Measurements from ENCODE around the gene SLC3A2.
"Not testable (repeated sequence)": the region's sequence is repeated elsewhere in the genome, so short reads cannot be mapped to it uniquely, and the experiment has no call there.

SLC3A2 gene

GRCh38 chr11:62852523-62853188, 28.0 kb upstream of the SLC3A2 start:
- no peak for DNase-seq (ENCODE audit: low spot score)

- no peak for DNase-seq (ENCODE audit: low spot score)
Observed at GRCh38 chr11:62853279-62853965, 27.3 kb upstream of the SLC3A2 start.

GRCh38 chr11:62854013-62854824, 26.5 kb upstream of the SLC3A2 start:
- no peak for DNase-seq (ENCODE audit: low spot score)

DNA sequence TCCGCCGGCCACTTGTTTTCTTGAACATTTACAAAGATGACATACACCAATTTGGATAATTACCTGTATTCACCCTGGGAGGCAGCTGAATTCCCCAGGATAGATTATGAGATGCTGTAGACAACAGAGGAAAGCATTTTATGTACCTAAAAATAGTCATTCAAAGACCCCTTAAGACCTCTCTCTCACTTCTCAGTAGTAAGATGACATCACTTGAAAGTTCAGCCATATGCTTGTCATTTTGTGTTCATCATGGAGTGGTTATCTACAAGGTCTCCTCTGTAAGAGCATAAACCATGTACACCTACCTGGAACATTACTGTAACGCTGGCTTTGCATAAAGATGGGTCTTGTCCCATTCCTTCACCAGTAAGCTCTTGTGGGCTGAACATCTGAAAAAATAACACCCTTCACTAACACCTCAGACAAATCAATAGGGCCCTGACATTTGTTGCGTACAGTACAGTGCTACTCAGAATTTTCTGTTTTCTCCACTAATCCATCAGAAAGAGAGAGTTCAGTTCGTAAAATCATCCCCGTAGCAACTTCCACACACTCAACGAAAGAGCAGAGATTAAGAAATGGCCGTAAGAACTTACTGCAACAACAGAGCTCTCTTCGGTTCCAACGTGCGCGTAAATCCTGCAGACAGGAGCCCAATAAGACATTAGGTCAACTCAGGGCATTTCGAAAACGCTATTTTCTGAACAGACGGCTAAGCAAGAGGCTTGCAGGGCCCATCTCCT, 25.7 kb upstream of the SLC3A2 start:
- no peak for DNase-seq (ENCODE audit: low spot score)

- peak; percentile 98 for DNase-seq (ENCODE audit: low spot score)
Observed at GRCh38 chr11:62855571-62856332, 24.9 kb upstream of the SLC3A2 start.

DNA sequence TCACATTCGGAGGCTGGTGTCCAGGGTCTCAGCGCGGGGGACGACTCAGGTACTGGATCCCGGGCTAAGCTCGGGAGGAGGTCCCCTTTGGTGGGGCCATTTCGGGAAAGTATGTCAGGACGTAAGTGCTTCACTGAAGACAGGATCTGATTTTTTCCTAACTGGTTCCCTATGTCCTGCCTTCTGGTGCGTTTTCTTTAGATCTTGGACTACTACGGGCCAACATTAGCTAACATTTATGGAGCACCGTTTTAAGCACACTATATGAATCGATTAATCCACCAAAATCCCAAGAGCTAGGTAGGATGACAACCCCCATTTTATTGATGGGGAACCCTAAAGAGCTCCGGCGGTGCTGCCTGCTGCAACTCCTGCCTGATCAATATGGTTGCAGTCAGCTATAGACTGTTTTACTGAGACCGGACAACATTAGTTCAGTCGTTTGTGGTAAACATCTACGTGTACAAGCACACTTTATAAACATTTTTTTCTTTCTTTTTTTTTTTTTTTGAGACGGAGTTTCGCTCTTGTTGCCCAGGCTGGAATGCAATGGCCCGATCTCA, 24.3 kb upstream of the SLC3A2 start:
- DNase-seq (ENCODE audit: low spot score) = no peak

DNA sequence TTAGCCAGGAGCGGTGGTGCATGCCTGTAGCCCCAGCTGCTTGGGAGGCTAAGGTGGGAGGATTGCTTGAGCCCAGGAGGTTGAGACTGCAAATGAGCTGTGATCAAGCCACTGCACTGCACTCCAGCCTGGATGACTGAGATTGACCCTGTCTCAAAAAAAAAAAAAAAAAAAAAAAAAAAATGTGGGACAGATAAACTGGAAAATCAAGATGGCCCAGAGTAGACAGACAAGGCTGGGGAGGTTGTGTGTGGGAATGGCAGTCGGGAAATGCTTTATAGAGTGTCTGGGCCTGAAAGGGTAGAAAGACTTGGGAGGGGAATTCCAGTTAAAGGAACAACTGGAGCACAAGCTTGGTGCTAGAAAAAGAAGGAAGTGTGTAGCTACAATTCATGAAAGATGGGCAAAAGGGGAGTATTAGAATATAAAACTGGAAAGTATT, 23.1 kb upstream of the SLC3A2 start:
- DNase-seq (ENCODE audit: low spot score) = no peak

- no peak for DNase-seq (ENCODE audit: low spot score)
Observed at GRCh38 chr11:62858201-62858600, 22.5 kb upstream of the SLC3A2 start.

DNA sequence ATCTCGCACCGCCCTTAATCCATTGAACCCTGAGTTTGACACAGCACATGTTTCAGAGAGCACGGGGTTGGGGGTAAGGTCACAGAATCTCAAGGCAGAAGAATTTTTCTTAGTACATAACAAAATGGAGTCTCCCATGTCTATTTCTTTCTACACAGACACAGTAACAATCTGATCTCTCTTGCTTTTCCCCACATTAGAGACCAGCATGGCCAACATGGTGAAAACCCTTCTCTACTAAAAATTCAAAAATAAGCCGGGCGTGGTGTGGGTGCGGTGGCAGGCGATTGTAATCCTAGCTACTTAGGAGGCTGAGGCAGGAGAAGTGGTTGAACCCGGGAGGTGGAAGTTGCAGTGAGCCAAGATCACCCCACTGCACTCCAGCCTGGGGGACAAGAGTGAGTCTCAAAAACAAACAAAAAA, 21.4 kb upstream of the SLC3A2 start:
- DNase-seq (ENCODE audit: low spot score) = not testable (repeated sequence)

DNA sequence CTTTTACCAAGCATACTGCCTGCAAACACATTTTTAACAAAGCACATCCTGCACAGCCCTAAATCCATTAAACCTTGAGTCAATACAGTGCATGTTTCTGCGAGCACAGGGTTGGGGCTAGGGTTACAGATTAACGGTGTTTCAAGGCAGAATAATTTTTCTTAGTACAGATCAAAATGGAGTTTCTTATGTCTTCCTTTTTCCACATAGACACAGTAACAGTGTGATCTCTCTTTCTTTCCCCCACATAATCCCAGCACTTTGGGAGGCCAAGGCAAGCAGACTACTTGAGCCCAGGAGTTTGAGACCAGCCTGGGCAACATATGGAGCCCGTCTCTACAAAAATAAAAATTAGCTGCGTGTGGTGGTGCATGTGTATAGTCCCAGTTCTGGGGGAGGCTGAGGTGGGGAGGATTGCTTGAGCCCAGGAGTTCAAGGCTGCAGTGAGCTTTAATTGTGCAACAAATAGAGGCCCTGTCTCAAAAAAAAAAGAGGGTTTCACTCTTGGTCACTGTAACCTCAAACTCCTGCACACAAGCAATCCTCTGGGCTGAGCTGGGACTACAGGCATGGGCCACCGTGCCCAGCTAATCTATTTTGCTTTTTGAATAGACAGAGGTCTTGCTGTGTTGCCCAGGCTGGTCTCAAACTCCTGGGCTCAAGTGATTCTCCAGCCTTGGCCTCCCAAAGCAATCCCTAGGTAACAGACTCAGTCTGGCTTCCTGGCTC, 19.7 kb upstream of the SLC3A2 start:
- no peak for DNase-seq (ENCODE audit: low spot score)

DNA sequence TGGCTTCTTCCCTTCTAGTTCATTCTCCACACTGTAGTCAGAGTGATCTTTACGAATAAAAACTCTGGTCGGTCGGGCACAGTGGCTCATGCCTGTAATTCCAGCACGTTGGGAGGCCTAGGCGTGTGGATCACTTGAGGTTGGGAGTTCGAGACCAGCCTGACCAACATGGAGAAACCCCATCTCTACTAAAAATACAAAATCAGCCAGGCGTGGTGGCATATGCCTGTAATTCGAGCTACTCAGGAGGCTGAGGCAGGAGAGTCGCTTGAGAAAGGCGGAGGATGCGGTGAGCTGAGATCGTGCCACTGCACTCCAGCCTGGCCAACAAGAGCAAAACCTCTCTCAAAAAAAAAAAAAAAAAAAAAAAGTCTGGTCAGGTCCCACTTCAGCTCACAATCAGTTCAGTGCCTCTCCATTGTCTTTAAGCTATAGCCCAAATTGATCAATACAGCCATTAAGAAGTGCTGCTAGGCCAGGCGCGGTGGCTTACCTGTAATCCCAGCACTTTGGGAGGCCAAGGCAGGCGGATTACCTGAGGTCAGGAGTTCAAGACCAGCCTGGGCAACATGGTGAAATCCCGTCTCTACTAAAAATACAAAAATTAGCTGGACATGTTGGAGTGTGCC, 19.0 kb upstream of the SLC3A2 start:
- not testable (repeated sequence) for DNase-seq (ENCODE audit: low spot score)

DNA sequence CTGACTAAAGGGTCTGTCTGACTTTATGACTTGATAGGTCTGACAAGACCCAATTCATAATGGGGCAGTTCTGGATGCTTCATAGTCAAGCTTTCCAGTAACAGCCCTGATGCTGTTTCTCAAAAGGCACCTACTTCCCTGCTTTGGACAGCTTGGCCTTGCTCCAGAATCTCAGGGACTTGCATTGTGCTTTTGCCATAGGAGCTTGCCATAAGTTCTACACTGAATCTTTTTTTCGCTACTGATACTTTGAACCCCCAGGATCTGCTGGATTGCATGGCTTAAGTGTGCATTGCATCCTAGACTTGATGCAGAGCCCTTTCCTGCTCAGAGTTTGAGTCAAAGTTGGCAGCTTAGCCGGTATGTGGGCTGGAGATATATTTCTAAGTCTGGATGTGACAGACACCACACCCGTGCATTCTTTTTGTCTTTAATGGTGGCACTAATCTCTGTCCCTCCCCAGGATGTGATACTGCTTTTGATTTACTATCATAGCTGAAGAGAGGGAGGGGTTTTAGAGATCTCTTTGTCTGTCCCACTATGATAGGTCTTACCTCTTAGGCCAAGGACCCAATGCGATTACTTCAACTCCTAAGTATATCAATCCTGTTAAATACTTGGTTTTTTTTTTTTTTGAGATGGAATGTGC, 16.9 kb upstream of the SLC3A2 start:
- DNase-seq (ENCODE audit: low spot score) = no peak

GRCh38 chr11:62865635-62866034, 15.1 kb upstream of the SLC3A2 start:
- no peak for DNase-seq (ENCODE audit: low spot score)

DNA sequence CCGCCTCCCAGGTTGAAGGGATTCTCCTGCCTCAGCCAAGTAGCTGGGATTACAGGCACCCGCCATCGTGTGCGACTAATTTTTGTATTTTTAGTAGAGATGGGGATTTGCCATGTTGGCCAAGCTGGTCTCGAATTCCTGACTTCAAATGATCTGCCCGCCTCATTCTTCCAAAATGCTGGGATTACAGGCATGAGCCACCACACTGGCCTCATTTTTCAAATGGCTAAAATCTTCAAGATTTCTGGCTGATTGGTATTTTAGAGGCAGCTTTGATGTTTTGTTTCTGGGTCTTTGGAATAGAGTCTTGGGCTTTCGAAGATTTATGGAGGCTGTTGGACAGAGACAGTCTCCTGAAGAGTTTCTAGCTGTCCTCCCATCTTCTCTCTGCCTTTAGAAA, 5.8 kb upstream of the SLC3A2 start:
- DNase-seq (ENCODE audit: low spot score) = no peak

DNA sequence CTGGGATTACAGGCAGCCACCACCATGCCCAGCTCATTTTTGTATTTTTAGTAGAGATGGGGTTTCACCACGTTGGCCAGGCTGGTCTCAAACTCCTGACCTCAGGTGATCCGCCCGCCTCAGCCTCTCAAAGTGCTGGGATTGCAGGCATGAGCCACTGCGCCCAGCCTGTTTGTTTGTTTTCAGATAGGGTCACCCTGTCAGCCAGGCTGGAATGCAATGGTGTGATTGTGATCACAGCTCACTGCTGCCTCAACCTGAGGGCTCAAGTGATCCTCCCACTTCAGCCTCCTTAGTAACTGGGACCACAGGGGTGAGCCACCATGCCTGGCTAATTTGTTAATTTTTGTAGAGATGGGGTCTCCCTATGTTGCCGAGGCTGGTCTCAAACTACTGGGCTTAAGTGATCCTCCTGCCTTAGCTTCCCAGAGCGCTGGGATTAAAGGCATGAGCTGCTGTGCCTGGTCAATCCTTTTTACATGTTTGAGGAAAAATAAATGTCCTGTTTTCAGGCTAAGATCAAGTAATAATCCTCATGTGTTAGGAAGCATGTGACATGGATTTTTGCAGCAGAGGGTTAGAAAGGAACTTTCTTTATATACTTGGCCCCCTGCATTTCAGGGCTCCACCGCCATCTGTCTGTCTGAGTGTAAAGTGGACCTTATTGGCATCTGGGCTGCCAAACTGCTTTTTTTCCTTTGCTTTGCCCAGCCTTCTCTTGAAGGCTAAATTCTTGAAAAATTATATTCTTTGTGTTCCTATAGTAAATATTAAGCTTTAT, 4.8 kb upstream of the SLC3A2 start:
- DNase-seq (ENCODE audit: low spot score) = no peak

DNA sequence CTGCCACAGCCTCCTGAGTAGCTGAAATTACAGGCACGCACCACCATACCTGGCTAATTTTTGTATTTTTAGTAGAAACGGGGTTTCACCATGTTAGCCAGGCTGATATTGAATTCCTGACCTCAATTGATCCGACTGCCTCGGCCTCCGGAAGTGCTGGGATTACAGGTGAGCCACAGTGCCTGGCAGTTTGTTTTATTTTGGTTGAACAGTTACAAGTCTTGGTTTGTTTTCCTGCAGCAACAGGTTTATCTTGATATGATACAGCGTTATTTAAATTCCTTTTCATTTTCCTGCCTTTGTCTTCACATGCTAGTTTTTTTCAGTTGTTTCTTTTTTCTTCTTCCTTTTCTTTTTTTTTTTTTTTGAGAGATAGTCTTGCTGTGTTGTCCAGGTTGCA, 4.0 kb upstream of the SLC3A2 start:
- DNase-seq (ENCODE audit: low spot score) = no peak

- DNase-seq (ENCODE audit: low spot score) = peak; percentile 85
Observed at GRCh38 chr11:62879235-62879978, 1.3 kb upstream of the SLC3A2 start.
